BJ (cell line): ENCODE data around the gene TTLL5. TPM values are rescaled to one million over a fixed set of nuclear protein-coding genes. Genes with fewer than 3 reads are reported as not detected.

Experiments used
- CTCF ChIA-PET: fragments of 350-600 bp; formaldehyde crosslinking; extraction: SDS; loops from one replicate; lab custom pipeline; 2021; ENCODE audit warnings: antibody characterized with exemption, inconsistent platforms; lab: Yijun Ruan, JAX
- POLR2A ChIA-PET: fragments of 300-600 bp; sonication (Branson Sonifier 250); formaldehyde crosslinking; extraction: SDS; loops from one replicate; lab custom pipeline; 2021; ENCODE audit warnings: antibody characterized with exemption; lab: Charles Lee
- DNase-seq: peaks from one replicate; pipeline ENCODE4 v3.0.0-alpha.2; 2011; ENCODE audit warnings: low read depth
- H3K27me3 ChIP-seq: 2 replicates; pipeline ENCODE4 v1.6.0; 2011; ENCODE audit warnings: low read length; ENCODE audit not compliant: control insufficient read depth, insufficient read depth
- H3K36me3 ChIP-seq: 2 replicates; pipeline ENCODE4 v1.5.1; 2011; ENCODE audit warnings: low read length; ENCODE audit not compliant: control insufficient read depth, insufficient read depth
- H3K4me3 ChIP-seq: 2 replicates; pipeline ENCODE4 v1.5.1; 2011; ENCODE audit warnings: low read depth, mild to moderate bottlenecking, control low read depth, low read length
- CTCF ChIP-seq: IDR thresholded peaks from 2 replicates; pipeline ENCODE4 v1.5.1; 2011; ENCODE audit warnings: low read depth, mild to moderate bottlenecking, control low read depth, inconsistent platforms, low read length, moderate library complexity; ENCODE audit not compliant: insufficient read depth
- polyA plus RNA-seq: library from polyadenylated mRNA; depleted of rRNA; stranded (reverse); fragments of >200 nt; gene quantifications from 2 replicates; pipeline ENCODE4 v1.2.3, GENCODE V29; 2011

TTLL5 gene
- polyA plus RNA-seq, 1 experiment = 9.9 TPM

GRCh38 chr14:75961662-75962061 lies 300.6 kb downstream of the TTLL5 start:
- POLR2A ChIA-PET = no interaction called here

GRCh38 chr14:75967866-75968265 lies 306.8 kb downstream of the TTLL5 start:
- no peak for TF ChIP-seq CTCF
- H3K36me3 ChIP-seq = no peaks in the 10 kb centered on the region; the same call in 1 of the 2 replicates
- DNase-seq = no peak
- ChIA-PET CTCF (interaction anchor here (1.2 to 1.9 kb wide), 3 partner anchors 11 to 259 kb away, joined by 3 to 8 read pairs (median 5); no protein-coding TSS in a partner anchor), POLR2A (no interaction called here)
- H3K27me3 ChIP-seq = peaks cover 3% of the 10 kb centered on the region
- no peak overlapping the region for H3K4me3 ChIP-seq

More at GRCh38 chr14:75961662-75962061, 300.6 kb downstream of the TTLL5 start:
- Histone ChIP-seq H3K36me3 (no peaks in the 10 kb centered on the region; the same call in 1 of the 2 replicates), H3K4me3 (no peak overlapping the region), H3K27me3 (no peaks in the 10 kb centered on the region)
- DNase-seq = no peak
- TF ChIP-seq CTCF = no peak
- CTCF ChIA-PET = interaction anchor here (1.4 to 2.6 kb wide), 3 partner anchors 17 to 55 kb away, joined by 3 to 12 read pairs (median 5); no protein-coding TSS in a partner anchor

- H3K36me3 ChIP-seq = no peaks in the 10 kb centered on the region; the same call in 1 of the 2 replicates
- CTCF ChIA-PET = no interaction called here
- TF ChIP-seq CTCF = no peak
- POLR2A ChIA-PET = no interaction called here
- no peak for DNase-seq
- H3K27me3 ChIP-seq = peaks cover 3% of the 10 kb centered on the region
- no peak overlapping the region for H3K4me3 ChIP-seq
Observed at GRCh38 chr14:75968456-75968855, 307.4 kb downstream of the TTLL5 start.

GRCh38 chr14:75969126-75969525 lies 308.1 kb downstream of the TTLL5 start:
- Histone ChIP-seq H3K36me3 (no peaks in the 10 kb centered on the region; the same call in 1 of the 2 replicates), H3K27me3 (peaks cover 3% of the 10 kb centered on the region), H3K4me3 (no peak overlapping the region)
- CTCF ChIA-PET = interaction anchor here (0.6 to 2.8 kb wide), 3 partner anchors 10 to 408 kb away, joined by 3 to 15 read pairs (median 3); no protein-coding TSS in a partner anchor
- POLR2A ChIA-PET = no interaction called here
- TF ChIP-seq CTCF = no peak
- DNase-seq = no peak

GRCh38 chr14:75969891-75970290 lies 308.8 kb downstream of the TTLL5 start:
- CTCF ChIA-PET = interaction anchor here (1.1 to 2.8 kb wide), 4 partner anchors 9 to 409 kb away, joined by 3 to 15 read pairs (median 3); no protein-coding TSS in a partner anchor
- Histone ChIP-seq H3K27me3 (peaks cover 3% of the 10 kb centered on the region), H3K4me3 (no peak overlapping the region), H3K36me3 (no peaks in the 10 kb centered on the region; the same call in 1 of the 2 replicates)
- POLR2A ChIA-PET = no interaction called here
- DNase-seq = no peak
- TF ChIP-seq CTCF = no peak
